Ascending aorta (tissue), 2 donors: ENCODE data around the gene PYGO1. TPM values are rescaled to one million over a fixed set of nuclear protein-coding genes. Genes with fewer than 3 reads are reported as not detected.

ENCODE experiments used
- DNase-seq, 2 donors: peaks; one replicate each; pipeline ENCODE4 v3.0.0-alpha.2; 2019; ENCODE audit warnings: low spot score in 2 of 2
- H3K27ac ChIP-seq, 2 donors: fragments of 200-600 bp; sonication (generic); one replicate each; pipeline ENCODE4 v1.5.1; 2016 to 2017; ENCODE audit warnings: mild to moderate bottlenecking in 1 of 2
- H3K27me3 ChIP-seq: fragments of 200-600 bp; sonication (generic); one replicate; pipeline ENCODE4 v1.5.1; 2017
- H3K36me3 ChIP-seq, 2 donors: fragments of 200-600 bp; sonication (generic); one replicate each; pipeline ENCODE4 v1.5.1; 2016
- H3K4me1 ChIP-seq, 2 donors: fragments of 200-600 bp; sonication (generic); one replicate each; pipeline ENCODE4 v1.5.1; 2016 to 2017; ENCODE audit warnings: mild to moderate bottlenecking in 1 of 2
- H3K4me3 ChIP-seq, 2 donors: fragments of 200-600 bp; sonication (generic); one replicate each; pipeline ENCODE4 v1.5.1; 2016 to 2017; ENCODE audit warnings: mild to moderate bottlenecking in 1 of 2
- H3K9me3 ChIP-seq, 2 donors: fragments of 200-600 bp; sonication (generic); one replicate each; pipeline ENCODE4 v1.5.1; 2016
- intact Hi-C: fragments of 100-400 bp; cut with DNase I; formaldehyde crosslinking; loops from one replicate; pipeline ENCODE4 v1.15.1; 2023
- total RNA-seq: library from RNA; depleted of rRNA; stranded (reverse); fragments of >200 nt; gene quantifications from one replicate; pipeline ENCODE4 v1.1.0, GENCODE V29; 2016
- TF ChIP-seq, protein P1 (sequence below), 3 experiments: fragments of 200-600 bp in 2 of 3; fragments of 450-650 bp in 1 of 3; sonication (generic) in 2 of 3; IDR thresholded peaks; one replicate each; pipeline ENCODE4 v1.5.1; 2016 to 2019; ENCODE audit warnings: antibody characterized with exemption in 3 of 3, mild to moderate bottlenecking in 1 of 3, moderate library complexity in 1 of 3

Gene PYGO1
- total RNA-seq, 1 donor from 2014 or later, result 7.1 TPM

DNA sequence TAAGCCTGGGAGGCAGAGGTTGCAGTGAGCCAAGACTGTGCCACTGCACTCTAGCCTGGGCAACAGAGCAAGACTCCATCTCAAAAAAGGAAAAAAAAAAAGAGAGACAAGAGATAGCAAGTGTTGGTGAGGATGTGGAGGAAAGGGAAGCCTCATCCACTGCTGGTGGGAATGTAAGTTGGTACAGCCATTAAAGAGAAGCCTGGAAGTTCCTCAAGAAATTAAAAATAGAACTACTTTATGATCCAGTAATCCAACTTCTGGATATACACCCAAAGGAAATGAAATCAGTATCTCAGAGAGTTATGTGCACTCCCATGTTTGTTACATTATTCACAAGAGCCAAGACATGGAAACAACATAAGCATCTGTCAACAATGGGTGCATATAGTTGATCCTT lies 14.9 kb downstream of the PYGO1 start:
- no peak for DNase-seq
- no peaks in the 10 kb centered on the region for H3K4me1 ChIP-seq
- intact Hi-C loops, result no loop called here
- no peaks in the 10 kb centered on the region for H3K36me3 ChIP-seq
- H3K27ac ChIP-seq, result no peak overlapping the region
- TF ChIP-seq, protein P1, sequence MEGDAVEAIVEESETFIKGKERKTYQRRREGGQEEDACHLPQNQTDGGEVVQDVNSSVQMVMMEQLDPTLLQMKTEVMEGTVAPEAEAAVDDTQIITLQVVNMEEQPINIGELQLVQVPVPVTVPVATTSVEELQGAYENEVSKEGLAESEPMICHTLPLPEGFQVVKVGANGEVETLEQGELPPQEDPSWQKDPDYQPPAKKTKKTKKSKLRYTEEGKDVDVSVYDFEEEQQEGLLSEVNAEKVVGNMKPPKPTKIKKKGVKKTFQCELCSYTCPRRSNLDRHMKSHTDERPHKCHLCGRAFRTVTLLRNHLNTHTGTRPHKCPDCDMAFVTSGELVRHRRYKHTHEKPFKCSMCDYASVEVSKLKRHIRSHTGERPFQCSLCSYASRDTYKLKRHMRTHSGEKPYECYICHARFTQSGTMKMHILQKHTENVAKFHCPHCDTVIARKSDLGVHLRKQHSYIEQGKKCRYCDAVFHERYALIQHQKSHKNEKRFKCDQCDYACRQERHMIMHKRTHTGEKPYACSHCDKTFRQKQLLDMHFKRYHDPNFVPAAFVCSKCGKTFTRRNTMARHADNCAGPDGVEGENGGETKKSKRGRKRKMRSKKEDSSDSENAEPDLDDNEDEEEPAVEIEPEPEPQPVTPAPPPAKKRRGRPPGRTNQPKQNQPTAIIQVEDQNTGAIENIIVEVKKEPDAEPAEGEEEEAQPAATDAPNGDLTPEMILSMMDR (IDR thresholded peaks at IDR 0.05), result no peak
- no peak overlapping the region for H3K4me3 ChIP-seq
- H3K9me3 ChIP-seq, result peaks cover 0 to 16% of the 10 kb centered on the region in 2 donors
- no peaks in the 10 kb centered on the region for H3K27me3 ChIP-seq

DNA sequence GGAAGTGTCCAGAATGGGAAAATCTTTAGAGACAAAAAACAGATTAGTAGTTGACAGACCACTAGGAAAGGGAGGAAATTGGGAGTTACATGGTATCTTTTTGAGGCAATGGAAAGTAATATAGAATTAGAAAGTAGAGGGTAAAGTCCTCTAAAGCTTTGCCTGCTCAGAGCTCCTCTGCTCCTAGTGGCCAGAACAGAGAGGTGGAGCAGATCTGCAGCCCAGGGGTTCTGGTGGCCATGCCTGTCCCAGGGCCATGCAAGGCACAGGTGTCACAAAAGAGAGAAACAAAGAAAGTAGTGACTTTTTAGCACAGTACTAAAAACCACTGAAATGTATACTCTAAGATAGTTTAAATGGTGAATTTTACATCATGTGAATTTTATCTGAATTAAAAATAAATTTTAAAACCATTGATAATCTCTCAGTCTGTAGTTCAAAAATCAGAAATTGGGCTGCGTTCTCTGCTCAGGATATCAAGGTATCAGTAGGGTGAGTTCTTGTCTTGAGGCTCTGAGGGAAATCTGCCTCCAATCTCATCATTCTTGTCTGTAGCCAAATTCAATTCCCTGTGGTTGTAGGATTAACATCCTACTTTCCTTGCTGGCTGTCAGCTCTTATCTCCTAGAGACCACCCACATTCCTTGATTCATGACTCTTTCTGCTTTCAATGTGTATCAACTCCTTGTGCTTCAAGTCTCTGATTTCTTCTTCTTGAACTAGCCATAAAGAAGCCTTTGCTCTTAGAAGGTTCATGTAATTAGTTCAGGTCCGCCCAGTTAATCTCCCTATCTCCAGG lies 23.6 kb downstream of the PYGO1 start:
- H3K36me3 ChIP-seq, result no peaks in the 10 kb centered on the region
- peaks cover 0 to 29% of the 10 kb centered on the region in 2 donors for H3K9me3 ChIP-seq
- no peak for DNase-seq
- intact Hi-C loops, result no loop called here
- no peak overlapping the region for H3K27ac ChIP-seq
- TF ChIP-seq, protein P1 (IDR thresholded peaks at IDR 0.05), result no peak
- no peak overlapping the region for H3K4me3 ChIP-seq
- H3K27me3 ChIP-seq, result no peaks in the 10 kb centered on the region
- no peaks in the 10 kb centered on the region for H3K4me1 ChIP-seq

DNA sequence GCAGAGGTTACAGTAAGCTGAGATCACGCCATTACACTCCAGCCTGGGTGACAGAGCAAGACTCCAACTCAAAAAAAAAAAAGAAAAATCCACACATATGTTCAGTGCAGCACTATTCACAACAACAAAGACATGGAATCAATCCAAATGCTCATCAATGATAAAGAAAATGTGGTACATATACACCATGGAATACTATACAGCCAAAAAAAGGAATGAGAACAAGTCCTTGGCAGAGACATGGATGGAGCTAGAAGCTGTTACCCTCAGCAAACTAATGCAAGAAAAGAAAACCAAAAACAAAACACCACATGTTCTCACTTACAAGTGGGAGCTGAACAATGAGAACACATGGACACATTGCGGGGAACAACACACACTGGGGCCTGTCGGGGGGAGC lies 25.5 kb downstream of the PYGO1 start:
- Histone ChIP-seq H3K4me3 (no peak overlapping the region), H3K27ac (no peak overlapping the region), H3K9me3 (peaks cover 0 to 27% of the 10 kb centered on the region in 2 donors), H3K27me3 (no peaks in the 10 kb centered on the region), H3K4me1 (no peaks in the 10 kb centered on the region), H3K36me3 (no peaks in the 10 kb centered on the region)
- intact Hi-C loops, result no loop called here
- no peak for DNase-seq
- TF ChIP-seq, protein P1 (IDR thresholded peaks at IDR 0.05), result no peak

DNA sequence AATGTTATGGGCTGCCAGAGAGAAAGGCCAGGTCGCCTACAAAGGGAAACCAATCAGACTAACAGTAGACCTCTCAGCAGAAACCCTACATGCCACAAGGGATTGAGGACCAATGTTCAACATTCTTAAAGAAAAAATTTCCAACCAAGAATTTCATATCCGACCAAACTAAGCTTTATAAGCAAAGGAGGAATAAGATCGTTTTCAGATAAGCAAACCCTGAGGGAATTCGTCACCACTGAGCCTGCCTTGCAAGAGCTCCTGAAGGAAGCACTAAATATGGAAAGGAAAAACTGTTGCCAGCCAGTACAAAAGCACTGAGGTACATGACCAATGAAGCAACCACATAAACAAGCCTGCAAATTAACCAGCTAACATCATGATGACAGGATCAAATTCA lies 33.1 kb downstream of the PYGO1 start:
- Histone ChIP-seq H3K4me1 (no peaks in the 10 kb centered on the region), H3K9me3 (peaks cover 14 to 23% of the 10 kb centered on the region in 2 donors), H3K4me3 (no peak overlapping the region), H3K27ac (no peak overlapping the region), H3K36me3 (no peaks in the 10 kb centered on the region), H3K27me3 (no peaks in the 10 kb centered on the region)
- intact Hi-C loops, result no loop called here
- DNase-seq, result no peak
- TF ChIP-seq, protein P1 (IDR thresholded peaks at IDR 0.05), result no peak

DNA sequence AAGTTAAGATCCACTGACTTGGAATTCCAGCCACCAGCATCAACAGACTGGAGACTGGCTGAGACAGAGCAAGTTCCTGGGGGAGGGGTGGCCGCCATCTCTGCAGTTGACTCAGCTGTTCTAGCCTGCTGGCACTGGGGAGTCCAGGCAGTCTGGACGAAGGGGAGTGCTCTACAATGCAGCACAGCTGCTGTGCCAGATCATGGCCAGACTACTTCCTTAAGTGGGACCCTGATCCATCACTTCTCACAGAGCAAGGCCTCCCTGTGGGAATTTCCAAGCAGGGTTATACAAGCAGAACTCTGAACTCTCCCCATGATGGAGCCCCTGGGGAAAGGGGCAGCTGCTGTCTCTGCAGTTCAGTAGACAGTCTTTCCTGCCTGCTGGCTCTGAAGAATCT lies 35.2 kb downstream of the PYGO1 start:
- DNase-seq, result no peak
- H3K27ac ChIP-seq, result peak overlapping the region in 1 of 2 donors; percentile 48
- intact Hi-C loops, result no loop called here
- TF ChIP-seq, protein P1 (IDR thresholded peaks at IDR 0.05), result no peak
- no peaks in the 10 kb centered on the region for H3K4me1 ChIP-seq
- H3K36me3 ChIP-seq, result peaks cover 0 to 3% of the 10 kb centered on the region in 2 donors
- H3K9me3 ChIP-seq, result peaks cover 14 to 23% of the 10 kb centered on the region in 2 donors
- no peak overlapping the region for H3K4me3 ChIP-seq
- no peaks in the 10 kb centered on the region for H3K27me3 ChIP-seq
